Immature natural killer cell (primary cell): ENCODE data around the gene IL1R2. TPM values are rescaled to one million over a fixed set of nuclear protein-coding genes. Genes with fewer than 3 reads are reported as not detected.

ENCODE experiments used
- DNase-seq, 3 donors: peaks; one replicate each; pipeline ENCODE4 v3.0.0; 2022; ENCODE audit warnings: mixed read lengths in 1 of 3
- H3K27ac Mint-ChIP-seq, 6 donors: one replicate each; pipeline ENCODE4 v1.8.0; 2020; ENCODE audit warnings: mixed read lengths in 6 of 6, mild to moderate bottlenecking in 5 of 6, inconsistent platforms in 4 of 6, moderate library complexity in 3 of 6
- H3K27me3 Mint-ChIP-seq, 3 donors: one replicate each; pipeline ENCODE4 v1.8.0; 2020 to 2021; ENCODE audit warnings: low read depth in 3 of 3, mild to moderate bottlenecking in 3 of 3, mixed read lengths in 3 of 3, moderate library complexity in 3 of 3, inconsistent platforms in 1 of 3
- H3K36me3 Mint-ChIP-seq, 3 donors: one replicate each; pipeline ENCODE4 v1.8.0; 2020; ENCODE audit warnings: mixed read lengths in 3 of 3, inconsistent platforms in 2 of 3, mild to moderate bottlenecking in 2 of 3
- H3K4me1 Mint-ChIP-seq, 2 donors: one replicate each; pipeline ENCODE4 v1.8.0; 2020; ENCODE audit warnings: inconsistent platforms in 2 of 2, mild to moderate bottlenecking in 2 of 2, mixed read lengths in 2 of 2, moderate library complexity in 1 of 2
- H3K4me3 Mint-ChIP-seq, 5 donors: one replicate each; pipeline ENCODE4 v1.8.0; 2020; ENCODE audit warnings: mild to moderate bottlenecking in 5 of 5, mixed read lengths in 5 of 5, inconsistent platforms in 3 of 5, moderate library complexity in 3 of 5
- H3K9me3 Mint-ChIP-seq, 6 donors: one replicate each; pipeline ENCODE4 v1.8.0; 2020; ENCODE audit warnings: mild to moderate bottlenecking in 6 of 6, mixed read lengths in 6 of 6, inconsistent platforms in 4 of 6, moderate library complexity in 3 of 6
- polyA plus RNA-seq, 3 donors: library from polyadenylated mRNA; unstranded; fragments of 300-500 nt; fragmentation: Illumina TruSeq; gene quantifications; one replicate each; pipeline ENCODE4 v1.2.3, GENCODE V29; 2021

Gene IL1R2
- polyA plus RNA-seq, 3 donors from 2014 or later, result 1.8 to 3.3 TPM; not detected in 1

GRCh38 chr2:102046135-102046986 is 54.6 kb downstream of the IL1R2 start:
- Mint-ChIP-seq H3K4me1 (peaks cover 0 to 17% of the 10 kb centered on the region in 2 donors), H3K27ac (no peak overlapping the region), H3K4me3 (no peak overlapping the region), H3K36me3 (no peaks in the 10 kb centered on the region), H3K27me3 (peaks cover 6 to 13% (median 8%) of the 10 kb centered on the region in 3 donors), H3K9me3 (no peaks in the 10 kb centered on the region)
- no peak for DNase-seq

DNA sequence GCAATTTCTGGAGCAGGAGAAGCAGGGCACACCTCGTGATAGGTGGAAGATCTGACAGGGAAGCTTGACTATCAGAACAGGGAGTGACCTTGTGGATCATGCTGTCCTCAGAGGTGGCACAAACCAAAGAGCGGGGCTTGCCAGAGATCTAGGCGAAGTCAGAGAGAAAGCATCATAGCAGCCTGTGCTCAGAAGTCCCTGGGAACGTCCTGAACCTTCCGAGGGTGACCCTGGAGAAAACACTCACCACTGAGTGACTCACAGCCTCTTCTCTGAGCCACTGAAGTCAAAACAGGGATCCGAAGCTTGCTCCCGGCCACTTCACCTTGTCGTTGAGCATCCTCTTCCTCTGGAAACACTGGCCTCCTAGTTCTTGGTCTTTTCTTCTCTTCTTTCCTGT is 56.7 kb downstream of the IL1R2 start:
- Mint-ChIP-seq H3K4me3 (no peak overlapping the region), H3K27ac (no peak overlapping the region), H3K36me3 (no peaks in the 10 kb centered on the region), H3K27me3 (peaks cover 0 to 9% (median 7%) of the 10 kb centered on the region in 3 donors), H3K9me3 (no peaks in the 10 kb centered on the region), H3K4me1 (peaks cover 0 to 9% of the 10 kb centered on the region in 2 donors)
- no peak for DNase-seq

- DNase-seq, result no peak
- H3K9me3 Mint-ChIP-seq, result no peaks in the 10 kb centered on the region
- H3K27me3 Mint-ChIP-seq, result peaks cover 0 to 9% (median 3%) of the 10 kb centered on the region in 3 donors
- peak overlapping the region in 1 of 6 donors; percentile 52 for H3K27ac Mint-ChIP-seq
- H3K4me3 Mint-ChIP-seq, result no peak overlapping the region
- H3K4me1 Mint-ChIP-seq, result peaks cover 0 to 9% of the 10 kb centered on the region in 2 donors
- H3K36me3 Mint-ChIP-seq, result no peaks in the 10 kb centered on the region
Measured at GRCh38 chr2:102049756-102050443, 58.1 kb downstream of the IL1R2 start.

DNA sequence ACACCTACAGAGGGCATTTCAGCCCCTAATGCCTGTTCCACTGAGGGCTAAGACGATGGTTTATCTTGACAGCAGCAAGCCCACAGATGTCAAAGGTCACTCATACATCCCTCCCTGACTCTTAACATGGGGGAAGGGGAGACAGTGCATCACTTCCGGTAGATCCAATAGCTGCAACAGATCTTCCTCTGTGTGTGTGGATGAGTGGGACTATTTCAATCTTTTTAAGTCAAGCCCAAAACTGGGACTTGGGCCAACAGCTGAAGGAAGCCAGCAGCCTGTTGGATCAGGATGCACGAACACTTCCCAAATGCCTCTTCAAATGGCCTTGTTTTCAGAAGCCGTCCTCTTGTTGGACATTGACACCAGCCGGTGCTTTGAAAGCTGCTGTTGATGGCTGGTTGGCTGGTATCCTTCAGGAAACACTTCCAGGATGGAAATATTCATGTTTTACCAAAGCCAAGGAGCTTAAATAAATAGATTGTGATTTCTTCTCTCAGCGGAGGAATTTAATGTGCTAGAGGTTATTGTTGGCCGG is 59.2 kb downstream of the IL1R2 start:
- Mint-ChIP-seq H3K9me3 (no peaks in the 10 kb centered on the region), H3K4me3 (no peak overlapping the region), H3K27ac (no peak overlapping the region)

DNA sequence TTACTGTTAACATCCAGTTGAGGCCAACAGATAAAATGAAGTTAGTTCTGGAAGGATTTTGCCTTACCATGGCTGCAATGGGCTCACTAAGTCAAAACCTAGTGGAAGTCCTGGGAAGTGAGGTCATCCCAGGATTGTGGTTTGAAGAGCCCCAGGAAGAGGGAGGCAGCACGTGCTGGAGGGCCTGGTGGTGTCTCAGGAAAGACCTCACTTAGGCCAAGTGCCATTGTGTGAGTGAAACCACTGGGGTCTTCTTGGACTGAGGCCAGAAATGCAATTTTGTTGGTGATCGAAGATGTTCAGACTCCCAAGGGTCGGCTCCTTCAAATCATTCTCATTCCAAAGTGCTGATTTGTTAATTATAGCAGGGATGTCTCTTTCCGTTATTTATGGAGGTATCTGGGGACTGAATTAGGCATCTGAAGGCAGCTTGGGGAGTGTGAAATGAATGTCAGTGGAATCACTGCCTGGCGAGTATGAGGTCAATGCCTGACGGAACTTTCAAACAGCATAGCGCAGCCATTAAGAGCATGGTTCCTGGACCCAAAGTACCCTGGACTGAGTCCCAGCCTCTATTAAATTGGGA is 60.0 kb downstream of the IL1R2 start:
- Mint-ChIP-seq H3K36me3 (no peaks in the 10 kb centered on the region), H3K4me1 (no peaks in the 10 kb centered on the region), H3K27ac (no peak overlapping the region), H3K9me3 (no peaks in the 10 kb centered on the region), H3K27me3 (peaks cover 0 to 8% (median 2%) of the 10 kb centered on the region in 3 donors), H3K4me3 (no peak overlapping the region)
- DNase-seq, result no peak

More for the DNA sequence above, 59.2 kb downstream of the IL1R2 start:
- no peak for DNase-seq
- H3K27me3 Mint-ChIP-seq, result peaks cover 0 to 9% (median 2%) of the 10 kb centered on the region in 3 donors
- peaks cover 0 to 6% of the 10 kb centered on the region in 2 donors for H3K4me1 Mint-ChIP-seq
- H3K36me3 Mint-ChIP-seq, result no peaks in the 10 kb centered on the region

GRCh38 chr2:102052365-102052764 is 60.6 kb downstream of the IL1R2 start:
- Mint-ChIP-seq H3K4me1 (no peaks in the 10 kb centered on the region), H3K27ac (no peak overlapping the region), H3K9me3 (no peaks in the 10 kb centered on the region), H3K36me3 (no peaks in the 10 kb centered on the region), H3K4me3 (no peak overlapping the region), H3K27me3 (peaks cover 0 to 6% (median 2%) of the 10 kb centered on the region in 3 donors)
- DNase-seq, result no peak

DNA sequence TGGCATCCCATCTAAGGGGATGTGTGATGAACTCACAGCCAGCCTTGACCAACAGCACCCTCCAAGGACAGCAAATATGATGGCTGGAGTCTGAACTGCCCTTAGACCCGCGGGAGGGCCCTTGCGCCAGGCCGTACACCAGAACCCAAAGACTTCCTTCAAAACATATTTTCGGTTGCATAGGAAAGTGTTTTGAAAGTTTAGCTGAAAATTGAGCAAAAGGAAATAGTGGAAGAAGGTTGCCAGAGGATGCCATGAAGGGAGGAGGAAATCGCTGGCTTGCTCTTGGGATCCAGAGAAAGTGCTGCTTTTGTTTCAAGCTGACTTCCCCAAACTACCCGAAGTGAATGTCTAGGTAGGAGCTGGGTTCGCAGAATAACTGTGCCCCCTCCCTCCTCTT is 61.3 kb downstream of the IL1R2 start:
- DNase-seq, result no peak
- H3K27me3 Mint-ChIP-seq, result peaks cover 0 to 10% (median 2%) of the 10 kb centered on the region in 3 donors
- no peaks in the 10 kb centered on the region for H3K4me1 Mint-ChIP-seq
- H3K4me3 Mint-ChIP-seq, result no peak overlapping the region
- H3K9me3 Mint-ChIP-seq, result no peaks in the 10 kb centered on the region
- H3K36me3 Mint-ChIP-seq, result no peaks in the 10 kb centered on the region
- no peak overlapping the region for H3K27ac Mint-ChIP-seq

GRCh38 chr2:102055346-102055990 is 63.7 kb downstream of the IL1R2 start:
- no peaks in the 10 kb centered on the region for H3K4me1 Mint-ChIP-seq
- H3K27me3 Mint-ChIP-seq, result peaks cover 0 to 11% (median 2%) of the 10 kb centered on the region in 3 donors
- no peaks in the 10 kb centered on the region for H3K9me3 Mint-ChIP-seq
- H3K36me3 Mint-ChIP-seq, result no peaks in the 10 kb centered on the region
- DNase-seq, result no peak
- no peak overlapping the region for H3K4me3 Mint-ChIP-seq
- H3K27ac Mint-ChIP-seq, result no peak overlapping the region

DNA sequence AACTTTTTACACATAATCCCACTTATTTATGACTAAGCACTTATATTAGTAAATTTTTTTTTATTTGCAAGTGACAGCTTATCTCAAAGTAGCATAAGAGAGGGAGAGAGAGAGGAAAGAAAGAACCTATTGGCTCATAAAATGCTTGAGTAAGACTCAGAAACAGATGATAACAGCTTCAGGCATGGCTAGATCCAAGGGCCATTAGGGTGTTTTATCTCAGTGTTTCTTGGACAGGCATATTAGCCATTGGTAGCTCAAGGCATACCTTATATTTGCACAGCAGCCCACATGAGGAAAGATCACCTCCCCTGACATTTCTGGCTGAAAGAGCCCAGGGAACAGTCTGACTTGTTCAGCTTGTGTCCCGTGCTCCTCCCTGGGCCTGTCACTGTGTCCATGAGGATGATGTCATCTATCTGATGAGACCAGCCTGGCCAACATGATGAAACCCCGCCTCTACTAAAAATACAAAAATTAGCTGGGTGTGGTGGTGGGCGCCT is 64.4 kb downstream of the IL1R2 start:
- Mint-ChIP-seq H3K9me3 (no peaks in the 10 kb centered on the region), H3K36me3 (no peaks in the 10 kb centered on the region), H3K27ac (no peak overlapping the region)

DNA sequence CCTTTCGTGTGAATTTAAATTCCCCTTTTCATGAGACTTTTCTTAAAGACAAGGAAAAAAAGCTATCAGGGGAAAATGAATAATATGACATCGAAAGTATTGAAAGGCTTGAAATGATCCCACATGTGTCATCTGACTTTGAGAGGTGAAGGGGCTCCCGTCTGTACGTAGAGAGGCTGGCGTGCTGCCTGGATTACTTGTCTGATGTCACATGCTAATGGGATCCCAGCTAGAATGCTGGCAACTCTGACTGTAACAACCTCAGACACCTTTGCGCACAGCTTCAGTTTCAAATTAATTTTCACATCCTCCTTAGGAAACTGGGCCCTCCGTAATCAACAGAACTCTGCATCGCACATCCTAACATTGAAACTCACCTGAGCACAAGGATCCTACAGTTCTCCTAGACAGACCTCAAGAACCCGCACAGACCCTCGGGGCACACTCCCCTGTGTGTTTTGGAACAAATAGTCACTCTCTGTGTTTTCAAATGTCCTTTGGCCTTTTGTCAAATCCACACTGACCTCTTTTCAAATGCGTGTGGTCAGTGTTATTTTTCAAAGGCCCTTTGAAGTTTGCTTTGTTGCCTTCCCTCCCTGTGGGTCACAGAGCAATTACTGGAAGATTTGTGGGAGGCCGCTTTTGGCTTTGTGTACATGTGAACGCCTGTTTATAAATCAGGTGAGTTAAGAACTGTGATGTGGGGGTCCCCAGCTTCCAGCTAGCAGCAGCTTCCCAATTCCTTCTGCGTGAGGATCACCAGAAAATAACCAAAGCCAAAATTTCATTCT is 65.9 kb downstream of the IL1R2 start:
- Mint-ChIP-seq H3K4me1 (no peaks in the 10 kb centered on the region), H3K9me3 (no peaks in the 10 kb centered on the region), H3K36me3 (no peaks in the 10 kb centered on the region), H3K4me3 (no peak overlapping the region), H3K27ac (no peak overlapping the region), H3K27me3 (peaks cover under 1 to 13% (median 2%) of the 10 kb centered on the region in 3 donors)
- no peak for DNase-seq

More for the DNA sequence above, 64.4 kb downstream of the IL1R2 start:
- H3K4me3 Mint-ChIP-seq, result no peak overlapping the region
- no peak for DNase-seq
- H3K4me1 Mint-ChIP-seq, result no peaks in the 10 kb centered on the region
- H3K27me3 Mint-ChIP-seq, result peaks cover 0 to 13% (median 2%) of the 10 kb centered on the region in 3 donors

DNA sequence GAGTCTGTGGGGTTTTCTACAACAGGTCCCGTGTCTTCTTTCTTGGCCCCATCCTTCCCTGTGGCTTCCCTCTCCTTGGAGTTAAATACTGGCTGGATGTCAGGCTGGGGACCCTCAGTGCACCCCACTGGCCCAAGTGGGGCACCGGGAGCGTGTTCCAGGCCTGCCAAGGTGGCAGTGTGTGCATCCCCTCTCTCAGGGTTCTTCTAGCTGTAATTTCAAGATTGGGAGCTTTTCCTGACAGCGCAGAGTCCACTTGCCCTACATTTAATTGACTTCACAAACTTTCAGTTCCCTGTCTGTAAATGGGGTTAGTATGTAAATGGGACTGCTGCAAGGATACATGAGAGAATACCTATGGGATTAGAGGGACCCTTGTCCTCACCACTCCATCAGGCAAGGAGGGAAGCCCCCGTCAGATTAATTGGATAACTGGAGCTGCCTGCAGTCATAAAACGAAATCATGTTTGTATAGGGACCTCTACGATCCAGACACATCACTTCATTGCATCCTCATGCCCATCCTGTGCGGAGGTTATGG is 66.6 kb downstream of the IL1R2 start:
- Mint-ChIP-seq H3K27ac (no peak overlapping the region), H3K9me3 (no peaks in the 10 kb centered on the region), H3K4me3 (no peak overlapping the region), H3K36me3 (no peaks in the 10 kb centered on the region), H3K27me3 (peaks cover 2 to 9% (median 2%) of the 10 kb centered on the region in 3 donors), H3K4me1 (no peaks in the 10 kb centered on the region)
- no peak for DNase-seq

GRCh38 chr2:102059151-102059550 is 67.4 kb downstream of the IL1R2 start:
- no peaks in the 10 kb centered on the region for H3K4me1 Mint-ChIP-seq
- H3K9me3 Mint-ChIP-seq, result no peaks in the 10 kb centered on the region
- no peaks in the 10 kb centered on the region for H3K36me3 Mint-ChIP-seq
- no peak for DNase-seq
- peaks cover 2 to 12% (median 2%) of the 10 kb centered on the region in 3 donors for H3K27me3 Mint-ChIP-seq
- no peak overlapping the region for H3K27ac Mint-ChIP-seq
- H3K4me3 Mint-ChIP-seq, result no peak overlapping the region
